GM23248 (cell line): ENCODE data around the gene SEMA4D. TPM values are rescaled to one million over a fixed set of nuclear protein-coding genes. Genes with fewer than 3 reads are reported as not detected.

Experiments
- DNase-seq: peaks from one replicate; pipeline ENCODE4 v3.0.0-alpha.2; 2015
- H2AFZ ChIP-seq: fragments of 200-600 bp; sonication (generic); 2 replicates; pipeline ENCODE4 v1.6.1; 2016; ENCODE audit warnings: antibody characterized with exemption
- H3F3A ChIP-seq: fragments of 200-600 bp; sonication (generic); 2 replicates; pipeline ENCODE4 v1.6.1; 2016; ENCODE audit warnings: mild to moderate bottlenecking, antibody characterized with exemption, mixed run types; ENCODE audit not compliant: insufficient read depth
- H3K27ac ChIP-seq: fragments of 200-600 bp; sonication (generic); 2 replicates; pipeline ENCODE4 v1.5.1; 2016; ENCODE audit warnings: mild to moderate bottlenecking
- H3K27me3 ChIP-seq: fragments of 200-600 bp; sonication (generic); replicated peaks from 2 replicates; pipeline ENCODE4 v1.6.1; 2016; ENCODE audit warnings: mild to moderate bottlenecking; ENCODE audit not compliant: insufficient read depth
- H3K36me3 ChIP-seq: fragments of 200-600 bp; sonication (generic); 2 replicates; pipeline ENCODE4 v1.6.1; 2016; ENCODE audit warnings: low read depth, mild to moderate bottlenecking
- H3K4me1 ChIP-seq: fragments of 200-600 bp; sonication (generic); 2 replicates; pipeline ENCODE4 v1.6.1; 2016; ENCODE audit warnings: mild to moderate bottlenecking; ENCODE audit not compliant: insufficient read depth
- H3K4me2 ChIP-seq: fragments of 200-600 bp; sonication (generic); one replicate; pipeline ENCODE4 v1.6.1; 2016; ENCODE audit warnings: mild to moderate bottlenecking; ENCODE audit not compliant: unreplicated experiment
- H3K4me3 ChIP-seq: fragments of 200-600 bp; sonication (generic); 2 replicates; pipeline ENCODE4 v1.5.1; 2016; ENCODE audit warnings: mild to moderate bottlenecking
- H3K79me2 ChIP-seq: fragments of 200-600 bp; sonication (generic); 2 replicates; pipeline ENCODE4 v1.6.1; 2016; ENCODE audit warnings: mild to moderate bottlenecking; ENCODE audit not compliant: insufficient read depth
- H3K9ac ChIP-seq: fragments of 200-600 bp; sonication (generic); 2 replicates; pipeline ENCODE4 v1.6.1; 2016; ENCODE audit warnings: mild to moderate bottlenecking
- H3K9me2 ChIP-seq: fragments of 200-600 bp; sonication (generic); 2 replicates; pipeline ENCODE4 v1.6.1; 2016; ENCODE audit warnings: mixed run types, mild to moderate bottlenecking, moderate library complexity; ENCODE audit not compliant: insufficient read depth
- H3K9me3 ChIP-seq: fragments of 200-600 bp; sonication (generic); one replicate; pipeline ENCODE4 v1.6.1; 2017; ENCODE audit warnings: low read depth
- H4K20me1 ChIP-seq: fragments of 200-600 bp; sonication (generic); 2 replicates; pipeline ENCODE4 v1.6.0; 2016; ENCODE audit not compliant: insufficient read depth
- EZH2 ChIP-seq: fragments of 200-600 bp; sonication (generic); IDR thresholded peaks from 2 replicates; pipeline ENCODE4 v1.6.1; 2018; ENCODE audit warnings: antibody characterized with exemption, mild to moderate bottlenecking; ENCODE audit not compliant: insufficient read depth, poor library complexity, severe bottlenecking
- EZH2phosphoT487 ChIP-seq: fragments of 200-600 bp; sonication (generic); IDR thresholded peaks from 2 replicates; pipeline ENCODE4 v1.6.1; 2018; ENCODE audit warnings: antibody characterized with exemption, moderate library complexity, mild to moderate bottlenecking, low read depth; ENCODE audit not compliant: insufficient read depth
- WGBS, 2 experiments: methylation state at CpG; one replicate each; pipeline ENCODE4 v1.1.6; 2015 to 2017; ENCODE audit warnings: low lambda C conversion rate in 2 of 2, low coverage in 1 of 2; ENCODE audit errors: missing lambda C conversion rate in 2 of 2; 5-methylcytosine and 5-hydroxymethylcytosine counted together
- in situ Hi-C: fragments of 300-500 bp; cut with MboI; formaldehyde crosslinking; loops from 2 replicates; pipeline ENCODE4 v1.15.0; 2020
- polyA plus RNA-seq: library from polyadenylated mRNA; unstranded; fragments of >200 nt; fragmentation: Nextera tagmentation; extraction: Ambion mirVana; gene quantifications from 2 replicates; pipeline ENCODE4 v1.2.1, GENCODE V29; 2016
- total RNA-seq: library from RNA; depleted of rRNA; stranded (reverse); fragments of >200 nt; shearing (Covaris generic); gene quantifications from 2 replicates; pipeline ENCODE4 v1.2.3, GENCODE V29; 2014

Gene SEMA4D
- total and polyA plus RNA-seq, 2 experiments from 2014 or later: 0.11 TPM

DNA sequence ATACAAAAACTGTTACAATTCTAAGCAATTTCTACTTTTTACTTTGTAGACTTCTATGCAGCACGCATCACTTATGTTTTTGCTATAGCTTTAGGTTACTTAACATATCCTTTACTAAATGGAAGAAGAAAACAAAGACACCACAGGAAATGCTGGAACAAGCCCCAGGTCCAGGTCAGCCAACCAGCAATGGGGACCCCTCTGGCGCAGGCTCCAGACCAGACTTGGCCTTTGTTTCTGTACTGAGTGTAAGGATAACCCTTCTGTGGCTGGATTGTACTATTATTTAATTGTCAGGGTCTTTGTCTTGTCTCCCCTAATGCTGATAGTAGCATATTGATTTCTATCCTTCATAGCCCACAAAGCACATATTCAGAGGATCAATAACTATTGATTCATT lies 4.2 kb downstream of the SEMA4D start:
- no peak for DNase-seq

GRCh38 chr9:89493181-89493580 lies 4.7 kb downstream of the SEMA4D start:
- DNase-seq: no peak
- H3K4me2 ChIP-seq: no peak overlapping the region
- no peak overlapping the region for H2AFZ ChIP-seq
- in situ Hi-C loops: no loop called here
- 7 to 9% methylated on average over 6 of the region's 6 CpGs for WGBS, 2 experiments
- no peaks in the 10 kb centered on the region for H3F3A ChIP-seq
- H3K36me3 ChIP-seq: no peaks in the 10 kb centered on the region
- H3K79me2 ChIP-seq: no peaks in the 10 kb centered on the region
- no peak for TF ChIP-seq EZH2phosphoT487
- H3K4me3 ChIP-seq: no peak overlapping the region
- H3K9ac ChIP-seq: no peak overlapping the region
- H3K9me2 ChIP-seq: no peaks in the 10 kb centered on the region
- no peak overlapping the region for H3K27ac ChIP-seq
- H4K20me1 ChIP-seq: no peaks in the 10 kb centered on the region
- no peaks in the 10 kb centered on the region for H3K9me3 ChIP-seq
- peaks cover 1% of the 10 kb centered on the region for H3K27me3 ChIP-seq
- H3K4me1 ChIP-seq: no peaks in the 10 kb centered on the region

More for the DNA sequence above, 4.2 kb downstream of the SEMA4D start:
- no peaks in the 10 kb centered on the region for H3K9me2 ChIP-seq
- no peak overlapping the region for H3K4me2 ChIP-seq
- H3K27me3 ChIP-seq: peaks cover 6% of the 10 kb centered on the region
- 49 to 50% methylated on average over 2 of the region's 2 CpGs for WGBS, 2 experiments
- no peaks in the 10 kb centered on the region for H3F3A ChIP-seq
- no peak overlapping the region for H3K9ac ChIP-seq
- no peak overlapping the region for H2AFZ ChIP-seq
- H3K36me3 ChIP-seq: no peaks in the 10 kb centered on the region
- H3K9me3 ChIP-seq: no peaks in the 10 kb centered on the region
- no peaks in the 10 kb centered on the region for H4K20me1 ChIP-seq
- no peak overlapping the region for H3K4me3 ChIP-seq
- H3K27ac ChIP-seq: no peak overlapping the region
- TF ChIP-seq EZH2: no peak
- TF ChIP-seq EZH2phosphoT487: no peak
- no peaks in the 10 kb centered on the region for H3K79me2 ChIP-seq
- in situ Hi-C loops: no loop called here
- H3K4me1 ChIP-seq: no peaks in the 10 kb centered on the region

- Histone ChIP-seq H3K4me3 (no peak overlapping the region), H3F3A (no peaks in the 10 kb centered on the region), H3K4me2 (no peak overlapping the region), H3K36me3 (no peaks in the 10 kb centered on the region), H3K79me2 (no peaks in the 10 kb centered on the region), H3K9me2 (no peaks in the 10 kb centered on the region), H2AFZ (no peak overlapping the region), H3K9me3 (no peaks in the 10 kb centered on the region), H3K9ac (no peak overlapping the region), H3K27ac (no peak overlapping the region), H3K4me1 (no peaks in the 10 kb centered on the region), H3K27me3 (no peaks in the 10 kb centered on the region; the same call in 1 of the 2 replicates), H4K20me1 (no peaks in the 10 kb centered on the region)
- no peak for DNase-seq
- in situ Hi-C loops: no loop called here
- no peak for TF ChIP-seq EZH2
- no peak for TF ChIP-seq EZH2phosphoT487
- WGBS, 2 experiments: 81 to 85% methylated on average over 4 to 9 of the region's 9 CpGs
Measured at GRCh38 chr9:89492586-89492985, 5.3 kb downstream of the SEMA4D start.

- no peaks in the 10 kb centered on the region for H3K4me1 ChIP-seq
- no peaks in the 10 kb centered on the region for H3K79me2 ChIP-seq
- H3K27me3 ChIP-seq: no peaks in the 10 kb centered on the region; the same call in 1 of the 2 replicates
- no peaks in the 10 kb centered on the region for H3K36me3 ChIP-seq
- H2AFZ ChIP-seq: no peak overlapping the region
- no peaks in the 10 kb centered on the region for H4K20me1 ChIP-seq
- H3K9me2 ChIP-seq: no peaks in the 10 kb centered on the region
- DNase-seq: no peak
- H3K27ac ChIP-seq: no peak overlapping the region
- H3K9me3 ChIP-seq: no peaks in the 10 kb centered on the region
- 75% methylated on average over 8 to 9 of the region's 9 CpGs for WGBS, 2 experiments
- no peaks in the 10 kb centered on the region for H3F3A ChIP-seq
- no peak overlapping the region for H3K4me3 ChIP-seq
- no peak overlapping the region for H3K9ac ChIP-seq
- no peak overlapping the region for H3K4me2 ChIP-seq
- in situ Hi-C loops: no loop called here
- TF ChIP-seq EZH2: no peak
- no peak for TF ChIP-seq EZH2phosphoT487
Measured at GRCh38 chr9:89491694-89492093, 6.2 kb downstream of the SEMA4D start.
